GM23248 (cell line): Measurements from ENCODE around the gene C3orf85.

Experiments
- EZH2 ChIP-seq: fragments of 200-600 bp; sonication (generic); IDR thresholded peaks from 2 replicates; pipeline ENCODE4 v1.6.1; 2018; ENCODE audit warnings: antibody characterized with exemption, mild to moderate bottlenecking; ENCODE audit not compliant: insufficient read depth, poor library complexity, severe bottlenecking
- EZH2phosphoT487 ChIP-seq: fragments of 200-600 bp; sonication (generic); IDR thresholded peaks from 2 replicates; pipeline ENCODE4 v1.6.1; 2018; ENCODE audit warnings: antibody characterized with exemption, moderate library complexity, mild to moderate bottlenecking, low read depth; ENCODE audit not compliant: insufficient read depth

DNA sequence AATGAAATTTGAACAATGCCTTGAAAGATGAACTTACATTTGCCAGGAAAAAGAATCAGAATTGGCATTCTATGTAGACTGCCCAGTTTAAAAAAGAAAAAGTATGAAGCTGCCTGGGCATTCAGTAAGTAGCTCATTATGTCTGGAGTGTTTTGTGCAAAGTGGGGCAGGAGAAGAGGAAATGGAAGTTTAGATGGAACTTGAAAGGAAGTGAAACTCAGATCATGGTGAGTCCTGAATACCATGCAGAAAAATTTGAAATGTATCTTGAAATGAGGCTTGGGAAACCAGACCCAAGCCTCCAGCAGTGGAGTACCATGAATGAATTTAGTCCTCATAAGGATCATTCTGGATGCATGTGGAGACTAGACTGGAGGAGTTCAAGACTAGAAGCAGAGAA is 13.8 kb upstream of the C3orf85 start:
- TF ChIP-seq EZH2 (no peak), EZH2phosphoT487 (no peak)
